H1 (cell line): ENCODE results near the gene ARHGEF38. TPM values are rescaled to one million over a fixed set of nuclear protein-coding genes. Genes with fewer than 3 reads are reported as not detected.
"Not testable (repeated sequence)": the region's sequence is repeated elsewhere in the genome, so short reads cannot be mapped to it uniquely, and the experiment has no call there.

Source experiments
- CTCF ChIA-PET: fragments of 300-600 bp; sonication (Branson Sonifier 250); formaldehyde crosslinking; loops from one replicate; lab custom pipeline; 2021; ENCODE audit not compliant: partially characterized antibody; lab: Charles Lee
- POLR2A ChIA-PET: fragments of 300-600 bp; sonication (Branson Sonifier 250); formaldehyde crosslinking; loops from one replicate; lab custom pipeline; 2021; ENCODE audit warnings: inconsistent platforms; ENCODE audit not compliant: partially characterized antibody; lab: Charles Lee
- DNase-seq, 2 experiments: peaks; one replicate each; pipeline versions ENCODE4 v3.0.0 to v3.0.0-alpha.2; 2010 to 2022; ENCODE audit warnings: low spot score in 2 of 2, low read depth in 1 of 2, mixed read lengths in 1 of 2
- FAIRE-seq: peaks from 2 replicates; lab custom pipeline; 2011; peaks lifted over from hg19 to GRCh38; lab: Jason Lieb, UNC
- H2AFZ ChIP-seq: 2 replicates; pipeline ENCODE4 v1.8.1; 2012; ENCODE audit warnings: low read length, inconsistent platforms
- H2AK5ac ChIP-seq: 2 replicates; pipeline ENCODE4 v1.6.1; 2013; ENCODE audit warnings: low read depth, low read length
- H2BK120ac ChIP-seq: replicated peaks from 2 replicates; pipeline ENCODE3; 2013; ENCODE audit warnings: low read depth, low read length, inconsistent platforms
- H2BK12ac ChIP-seq: 2 replicates; pipeline ENCODE4 v1.6.1; 2013; ENCODE audit warnings: low read depth, low read length
- H2BK15ac ChIP-seq: 2 replicates; pipeline ENCODE4 v1.6.1; 2013; ENCODE audit warnings: low read length
- H2BK20ac ChIP-seq: 2 replicates; pipeline ENCODE4 v1.6.1; 2013; ENCODE audit warnings: low read length
- H2BK5ac ChIP-seq: 2 replicates; pipeline ENCODE4 v1.6.1; 2013; ENCODE audit warnings: low read depth, low read length
- H3K14ac ChIP-seq: 2 replicates; pipeline ENCODE4 v1.6.1; 2013; ENCODE audit warnings: inconsistent platforms; ENCODE audit not compliant: insufficient read length
- H3K18ac ChIP-seq: 2 replicates; pipeline ENCODE4 v1.6.1; 2013; ENCODE audit warnings: low read length; ENCODE audit errors: extremely low read depth
- H3K23ac ChIP-seq: 2 replicates; pipeline ENCODE4 v1.6.1; 2013; ENCODE audit warnings: inconsistent platforms; ENCODE audit not compliant: insufficient read length
- H3K23me2 ChIP-seq: 2 replicates; pipeline ENCODE4 v1.6.1; 2013; ENCODE audit warnings: low read depth, low read length
- H3K27ac ChIP-seq: 2 replicates; pipeline ENCODE4 v1.6.1; 2011; ENCODE audit warnings: low read depth, low read length, inconsistent platforms
- H3K27me3 ChIP-seq, 4 experiments: replicated peaks in 1 of 4; 1 replicate in 1 of 4; 2 replicates in 3 of 4; pipeline versions ENCODE4 v1.6.1 to v1.8.1; 2011 to 2013; ENCODE audit warnings: low read length in 3 of 4, mild to moderate bottlenecking in 3 of 4, inconsistent platforms in 2 of 4, mixed read lengths in 2 of 4, moderate library complexity in 1 of 4; ENCODE audit not compliant: control insufficient read depth in 3 of 4, insufficient read depth in 3 of 4; ENCODE audit errors: extremely low read depth in 1 of 4
- H3K36me3 ChIP-seq, 4 experiments: 2 replicates each; pipeline versions ENCODE4 v1.6.1 to v1.8.1; 2011 to 2013; ENCODE audit warnings: mild to moderate bottlenecking in 4 of 4, low read length in 3 of 4, moderate library complexity in 2 of 4, control low read depth in 1 of 4, inconsistent platforms in 1 of 4; ENCODE audit not compliant: insufficient read depth in 4 of 4, control insufficient read depth in 2 of 4
- H3K4ac ChIP-seq: replicated peaks from 2 replicates; pipeline ENCODE3; 2013; ENCODE audit warnings: low read length, low read depth, mixed read lengths, inconsistent platforms; ENCODE audit not compliant: insufficient read length
- H3K4me1 ChIP-seq, 4 experiments: replicated peaks in 1 of 4; 1 replicate in 1 of 4; 2 replicates in 3 of 4; pipeline versions ENCODE4 v1.6.1 to v1.8.1; 2011 to 2013; ENCODE audit warnings: low read length in 3 of 4, inconsistent platforms in 2 of 4, mixed read lengths in 1 of 4; ENCODE audit not compliant: insufficient read depth in 4 of 4, control insufficient read depth in 3 of 4
- H3K4me2 ChIP-seq, 2 experiments: 2 replicates each; pipeline versions ENCODE4 v1.6.1 to v1.8.1; 2011 to 2013; ENCODE audit warnings: low read depth in 2 of 2, low read length in 2 of 2, control low read depth in 1 of 2, inconsistent platforms in 1 of 2, mild to moderate bottlenecking in 1 of 2; ENCODE audit not compliant: insufficient read depth in 1 of 2
- H3K4me3 ChIP-seq, 4 experiments: fragments of 200-600, 300-600 bp in 1 of 4; sonication (generic), shearing (Covaris generic), sonication (Bioruptor Twin) in 1 of 4; 2 replicates each; pipeline versions ENCODE4 v1.5.1 to v1.8.1; 2011 to 2016; ENCODE audit warnings: low read length in 4 of 4, low read depth in 3 of 4, control low read depth in 2 of 4, inconsistent platforms in 2 of 4, mild to moderate bottlenecking in 2 of 4, mixed read lengths in 1 of 4, moderate library complexity in 1 of 4; ENCODE audit not compliant: insufficient read depth in 2 of 4; ENCODE audit errors: extremely low read depth in 1 of 4
- H3K56ac ChIP-seq: replicated peaks from 2 replicates; pipeline ENCODE3; 2013; ENCODE audit warnings: low read depth, mild to moderate bottlenecking, mixed read lengths, low read length, inconsistent platforms; ENCODE audit not compliant: insufficient read length
- H3K79me1 ChIP-seq: 2 replicates; pipeline ENCODE4 v1.6.1; 2013; ENCODE audit warnings: low read depth, low read length, control low read depth
- H3K79me2 ChIP-seq, 2 experiments: 2 replicates each; pipeline versions ENCODE4 v1.6.1 to v1.8.1; 2012 to 2013; ENCODE audit warnings: low read length in 2 of 2, mild to moderate bottlenecking in 2 of 2, inconsistent platforms in 1 of 2; ENCODE audit not compliant: insufficient read depth in 2 of 2, control insufficient read depth in 1 of 2
- H3K9ac ChIP-seq, 4 experiments: replicated peaks in 1 of 4; 1 replicate in 1 of 4; 2 replicates in 3 of 4; pipeline versions ENCODE4 v1.6.1 to v1.8.1; 2011 to 2013; ENCODE audit warnings: low read depth in 3 of 4, low read length in 3 of 4, control low read depth in 2 of 4, mild to moderate bottlenecking in 2 of 4, moderate library complexity in 2 of 4, inconsistent platforms in 1 of 4; ENCODE audit errors: extremely low read depth in 1 of 4
- H3K9me3 ChIP-seq, 2 experiments: 2 replicates each; pipeline versions ENCODE4 v1.6.1 to v1.8.1; 2012 to 2013; ENCODE audit warnings: mild to moderate bottlenecking in 2 of 2, moderate library complexity in 2 of 2, control low read depth in 1 of 2, inconsistent platforms in 1 of 2, low read depth in 1 of 2, low read length in 1 of 2, mixed read lengths in 1 of 2; ENCODE audit not compliant: insufficient read depth in 2 of 2
- H4K20me1 ChIP-seq, 2 experiments: replicated peaks in 1 of 2; 2 replicates each; pipeline versions ENCODE3 to v1.8.1; 2011 to 2013; ENCODE audit warnings: inconsistent platforms in 2 of 2, low read length in 2 of 2, mild to moderate bottlenecking in 1 of 2; ENCODE audit not compliant: insufficient read depth in 2 of 2, control insufficient read depth in 1 of 2
- H4K5ac ChIP-seq: 2 replicates; pipeline ENCODE4 v1.6.1; 2013; ENCODE audit warnings: low read length, low read depth, mixed read lengths, inconsistent platforms; ENCODE audit not compliant: insufficient read length
- H4K8ac ChIP-seq: 2 replicates; pipeline ENCODE4 v1.8.0; 2013; ENCODE audit warnings: mild to moderate bottlenecking, moderate library complexity, low read length, inconsistent platforms; ENCODE audit not compliant: insufficient read depth; ENCODE audit errors: extremely low read depth
- H4K91ac ChIP-seq: replicated peaks from 2 replicates; pipeline ENCODE3; 2013; ENCODE audit warnings: low read length, mixed read lengths, inconsistent platforms; ENCODE audit not compliant: insufficient read length
- RAD21 ChIP-seq, 2 experiments: IDR thresholded peaks in 1 of 2; conservative IDR thresholded peaks in 1 of 2; 2 replicates each; pipeline ENCODE4 v1.6.1; 2011; ENCODE audit warnings: low read depth in 2 of 2, low read length in 2 of 2, improper control_type of control experiment in 1 of 2, inconsistent platforms in 1 of 2, mild to moderate bottlenecking in 1 of 2, moderate library complexity in 1 of 2
- WGBS, 2 experiments: shearing (Covaris generic) in 1 of 2; methylation state at CpG; one replicate each; pipeline versions ENCODE4 v1.1.6 to v1.1.7; 2013 to 2015; ENCODE audit warnings: low lambda C conversion rate in 2 of 2, mixed read lengths in 2 of 2, inconsistent platforms in 1 of 2, low coverage in 1 of 2, missing lambda C conversion rate in 1 of 2; ENCODE audit not compliant: insufficient replicate concordance in 2 of 2, insufficient coverage in 1 of 2, insufficient read length in 1 of 2; ENCODE audit errors: extremely low coverage in 1 of 2, missing lambda C conversion rate in 1 of 2; 5-methylcytosine and 5-hydroxymethylcytosine counted together
- polyA plus RNA-seq, 7 experiments: library from polyadenylated mRNA; depleted of rRNA in 3 of 7; stranded (reverse) in 5 of 7; unstranded in 2 of 7; fragments of >200 nt in 5 of 7; fragments of 200-250 nt in 2 of 7; gene quantifications; 1 replicate in 5 of 7; 2 replicates in 1 of 7; 4 replicates in 1 of 7; pipeline versions ENCODE4 v1.2.1 to v1.2.3, GENCODE V29; 2011 to 2013; ENCODE audit warnings: missing spikeins in 2 of 7, mixed read lengths in 2 of 7
- total RNA-seq: library from RNA; stranded (reverse); fragmentation: NEBNext Ultra II Directional; extraction: Animal tissue kit (Norgen Biotek cat#: 25700); gene quantifications from 2 replicates; pipeline ENCODE4 v1.2.1, GENCODE V29; 2021
- TF ChIP-seq, protein P1 (sequence below), 3 experiments: IDR thresholded peaks; 1 replicate in 2 of 3; 2 replicates in 1 of 3; pipeline versions ENCODE4 v1.5.1 to v1.6.1; 2011; ENCODE audit warnings: low read length in 3 of 3, mild to moderate bottlenecking in 3 of 3, inconsistent platforms in 2 of 3, low read depth in 1 of 3, moderate library complexity in 1 of 3; ENCODE audit not compliant: insufficient read depth in 1 of 3; ENCODE audit errors: control extremely low read depth in 1 of 3

Gene ARHGEF38
- total and polyA plus RNA-seq, 2 of the 8 experiments (the other 6 are each of a cell fraction or from before 2014, with no cell fraction given), result not detected

GRCh38 chr4:105694812-105695211 is 142.4 kb downstream of the ARHGEF38 start:
- H4K91ac ChIP-seq, H3K27me3 ChIP-seq, H3K23me2 ChIP-seq, POLR2A ChIA-PET, FAIRE-seq, H3K14ac ChIP-seq, H3K4ac ChIP-seq, H2BK15ac ChIP-seq, H3K9ac ChIP-seq, H4K20me1 ChIP-seq, H3K4me2 ChIP-seq, H2AFZ ChIP-seq, H2BK20ac ChIP-seq, H3K18ac ChIP-seq, H3K27ac ChIP-seq, DNase-seq, H4K8ac ChIP-seq, H3K56ac ChIP-seq, H3K4me3 ChIP-seq, H3K79me1 ChIP-seq, H3K4me1 ChIP-seq, H3K9me3 ChIP-seq, H4K5ac ChIP-seq, H2BK120ac ChIP-seq, H3K79me2 ChIP-seq, H2AK5ac ChIP-seq, H2BK12ac ChIP-seq, H3K23ac ChIP-seq, H2BK5ac ChIP-seq, H3K36me3 ChIP-seq: not testable (repeated sequence)
- 86% methylated on average over 2 of the region's 5 CpGs; no CpG with 5 or more reads in 1 of the 2 experiments for WGBS, 2 experiments
- CTCF ChIA-PET, result interaction anchor here (0.6 to 2.0 kb wide), 4 partner anchors 12 to 284 kb away, joined by 3 to 6 read pairs (median 3); no protein-coding TSS in a partner anchor
- TF ChIP-seq, protein P1, sequence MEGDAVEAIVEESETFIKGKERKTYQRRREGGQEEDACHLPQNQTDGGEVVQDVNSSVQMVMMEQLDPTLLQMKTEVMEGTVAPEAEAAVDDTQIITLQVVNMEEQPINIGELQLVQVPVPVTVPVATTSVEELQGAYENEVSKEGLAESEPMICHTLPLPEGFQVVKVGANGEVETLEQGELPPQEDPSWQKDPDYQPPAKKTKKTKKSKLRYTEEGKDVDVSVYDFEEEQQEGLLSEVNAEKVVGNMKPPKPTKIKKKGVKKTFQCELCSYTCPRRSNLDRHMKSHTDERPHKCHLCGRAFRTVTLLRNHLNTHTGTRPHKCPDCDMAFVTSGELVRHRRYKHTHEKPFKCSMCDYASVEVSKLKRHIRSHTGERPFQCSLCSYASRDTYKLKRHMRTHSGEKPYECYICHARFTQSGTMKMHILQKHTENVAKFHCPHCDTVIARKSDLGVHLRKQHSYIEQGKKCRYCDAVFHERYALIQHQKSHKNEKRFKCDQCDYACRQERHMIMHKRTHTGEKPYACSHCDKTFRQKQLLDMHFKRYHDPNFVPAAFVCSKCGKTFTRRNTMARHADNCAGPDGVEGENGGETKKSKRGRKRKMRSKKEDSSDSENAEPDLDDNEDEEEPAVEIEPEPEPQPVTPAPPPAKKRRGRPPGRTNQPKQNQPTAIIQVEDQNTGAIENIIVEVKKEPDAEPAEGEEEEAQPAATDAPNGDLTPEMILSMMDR (IDR thresholded peaks at IDR 0.05; ENCODE audit: control extremely low read depth in 1 of 3, insufficient read depth in 1 of 3, low read depth in 1 of 3, low read length in 3 of 3), result peak in 2 of 3 experiments; percentile 6 to 7; a peak in 2 of 4 replicates
- TF ChIP-seq RAD21 (IDR thresholded peaks at IDR 0.05 in 1 of 2, conservative IDR thresholded peaks at IDR 0.05 in 1 of 2; ENCODE audit: low read depth in 2 of 2, low read length in 2 of 2), result 0 out of 4 replicates have a peak, but pooled peaks of 1 of the 2 experiments have one; percentile 6
